ENCODE data around the gene DDN. TPM values are rescaled to one million over a fixed set of nuclear protein-coding genes. Genes with fewer than 3 reads are reported as not detected.

Gene DDN
- total RNA-seq, 4 donors from 2014 or later: 0.27 to 0.28 TPM; not detected in 2

DNA sequence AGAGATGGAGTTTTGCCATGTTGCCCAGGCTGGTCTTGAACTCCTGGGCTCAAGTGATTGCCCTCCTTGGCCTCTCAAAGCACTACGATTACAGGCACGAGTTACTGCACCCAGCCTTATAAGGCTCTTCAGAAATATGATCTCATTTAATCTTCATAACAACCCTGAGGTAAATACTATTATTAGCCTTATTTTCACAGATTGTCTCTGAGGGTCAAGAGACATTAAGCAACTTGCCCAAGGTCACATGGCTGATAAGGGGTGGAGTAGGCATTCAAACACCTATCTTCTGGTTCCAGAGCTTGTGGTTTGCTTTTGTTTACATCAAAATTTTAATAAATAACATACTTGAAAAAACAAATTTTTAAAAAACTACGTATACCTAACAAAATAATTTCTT is 14.3 kb upstream of the DDN start:
- peaks cover 0 to 32% (median 0%) of the 10 kb centered on the region in 3 donors for H3K36me3 ChIP-seq
- no peak overlapping the region for H3K4me3 ChIP-seq
- TF ChIP-seq, protein P1, sequence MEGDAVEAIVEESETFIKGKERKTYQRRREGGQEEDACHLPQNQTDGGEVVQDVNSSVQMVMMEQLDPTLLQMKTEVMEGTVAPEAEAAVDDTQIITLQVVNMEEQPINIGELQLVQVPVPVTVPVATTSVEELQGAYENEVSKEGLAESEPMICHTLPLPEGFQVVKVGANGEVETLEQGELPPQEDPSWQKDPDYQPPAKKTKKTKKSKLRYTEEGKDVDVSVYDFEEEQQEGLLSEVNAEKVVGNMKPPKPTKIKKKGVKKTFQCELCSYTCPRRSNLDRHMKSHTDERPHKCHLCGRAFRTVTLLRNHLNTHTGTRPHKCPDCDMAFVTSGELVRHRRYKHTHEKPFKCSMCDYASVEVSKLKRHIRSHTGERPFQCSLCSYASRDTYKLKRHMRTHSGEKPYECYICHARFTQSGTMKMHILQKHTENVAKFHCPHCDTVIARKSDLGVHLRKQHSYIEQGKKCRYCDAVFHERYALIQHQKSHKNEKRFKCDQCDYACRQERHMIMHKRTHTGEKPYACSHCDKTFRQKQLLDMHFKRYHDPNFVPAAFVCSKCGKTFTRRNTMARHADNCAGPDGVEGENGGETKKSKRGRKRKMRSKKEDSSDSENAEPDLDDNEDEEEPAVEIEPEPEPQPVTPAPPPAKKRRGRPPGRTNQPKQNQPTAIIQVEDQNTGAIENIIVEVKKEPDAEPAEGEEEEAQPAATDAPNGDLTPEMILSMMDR (IDR thresholded peaks at IDR 0.05): no peak
- TF ChIP-seq POLR2A (IDR thresholded peaks at IDR 0.05): no peak
- H3K27ac ChIP-seq: peak overlapping the region in 1 of 4 donors; percentile 15
- no peaks in the 10 kb centered on the region for H3K9me3 ChIP-seq
- peaks cover 0 to 13% (median 2%) of the 10 kb centered on the region in 4 donors for H3K4me1 ChIP-seq
- no peaks in the 10 kb centered on the region for H3K27me3 ChIP-seq
- no peak for DNase-seq

DNA sequence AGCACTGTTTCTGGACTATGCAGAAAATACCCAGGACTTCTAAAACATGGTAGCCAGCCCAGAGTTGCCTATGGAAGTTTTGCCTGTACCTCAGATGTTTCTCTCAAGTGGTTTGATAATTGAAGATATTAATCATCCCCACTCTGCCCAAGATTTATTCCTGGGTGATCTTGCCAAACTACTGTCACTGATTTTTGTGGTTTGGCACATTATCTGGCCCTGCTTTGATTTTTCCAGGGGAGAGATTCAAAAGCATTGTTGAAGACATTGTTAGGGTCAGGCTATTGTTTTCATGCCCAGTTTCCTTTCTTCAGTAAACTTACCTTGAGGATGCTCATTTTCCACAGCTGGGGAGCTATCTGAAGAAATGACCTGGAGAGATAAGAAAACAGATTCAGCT is 13.6 kb upstream of the DDN start:
- no peak overlapping the region for H3K4me3 ChIP-seq
- no peaks in the 10 kb centered on the region for H3K9me3 ChIP-seq
- peaks cover 0 to 39% (median 0%) of the 10 kb centered on the region in 3 donors for H3K36me3 ChIP-seq
- TF ChIP-seq, protein P1 (IDR thresholded peaks at IDR 0.05): no peak
- TF ChIP-seq POLR2A (IDR thresholded peaks at IDR 0.05): no peak
- peaks cover 0 to 11% (median 2%) of the 10 kb centered on the region in 4 donors for H3K4me1 ChIP-seq
- no peak overlapping the region for H3K27ac ChIP-seq
- no peaks in the 10 kb centered on the region for H3K27me3 ChIP-seq
- no peak for DNase-seq

DNA sequence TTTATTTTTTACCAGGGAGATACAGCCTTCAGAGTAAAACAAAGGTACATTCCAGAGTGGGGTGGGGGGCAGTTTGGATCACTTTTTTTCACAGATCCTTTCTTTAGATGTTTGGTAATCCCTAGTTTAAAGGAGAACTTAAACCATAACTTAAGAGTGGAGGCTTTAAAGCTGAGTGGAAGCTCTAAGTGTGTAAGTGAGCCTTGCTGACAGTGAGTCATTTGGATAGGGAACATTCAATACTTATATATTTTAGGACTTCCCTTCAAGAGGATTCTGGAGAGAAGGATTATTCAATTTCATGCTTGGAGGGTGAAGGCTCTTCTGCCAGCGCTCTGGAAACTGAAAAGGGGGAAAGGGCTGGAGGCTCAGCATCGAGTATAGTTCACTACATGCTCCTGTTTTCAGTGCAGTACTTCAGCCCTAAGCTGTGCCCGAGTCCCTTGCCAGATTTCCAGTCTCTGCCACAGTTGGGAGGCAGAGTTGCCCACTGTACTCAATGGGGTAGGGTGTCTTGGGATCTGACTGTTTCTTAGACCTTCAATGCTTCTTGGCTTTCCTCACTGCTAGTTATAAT is 11.0 kb upstream of the DDN start:
- Histone ChIP-seq H3K4me1 (no peaks in the 10 kb centered on the region), H3K27ac (no peak overlapping the region), H3K9me3 (no peaks in the 10 kb centered on the region), H3K27me3 (no peaks in the 10 kb centered on the region), H3K4me3 (no peak overlapping the region), H3K36me3 (peaks cover 0 to 47% (median 0%) of the 10 kb centered on the region in 3 donors)
- no peak for DNase-seq
- TF ChIP-seq, protein P1 (IDR thresholded peaks at IDR 0.05): no peak
- no peak for TF ChIP-seq POLR2A (IDR thresholded peaks at IDR 0.05)

DNA sequence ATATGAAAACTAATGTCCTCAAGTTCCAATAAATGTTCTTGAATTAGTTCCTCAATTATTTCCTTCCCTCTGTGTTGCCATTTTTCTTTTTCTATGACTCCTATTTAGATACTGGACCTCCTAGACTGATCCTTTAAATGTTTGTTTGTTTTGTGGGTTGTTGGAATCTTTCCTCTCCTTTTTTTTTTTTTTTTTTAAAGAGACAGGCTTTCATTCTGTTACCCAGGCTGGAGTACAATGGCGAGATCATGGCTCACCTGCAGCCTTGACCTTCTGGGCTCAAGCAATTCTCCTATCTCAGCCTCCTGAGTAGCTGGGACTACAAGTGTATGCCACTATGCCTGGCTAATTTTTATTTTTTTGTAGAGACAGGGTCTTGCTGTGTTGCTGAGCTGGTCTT is 9.8 kb upstream of the DDN start:
- Histone ChIP-seq H3K27me3 (no peaks in the 10 kb centered on the region), H3K36me3 (peaks cover 0 to 59% (median 0%) of the 10 kb centered on the region in 3 donors), H3K4me1 (no peaks in the 10 kb centered on the region), H3K4me3 (no peak overlapping the region), H3K27ac (no peak overlapping the region), H3K9me3 (no peaks in the 10 kb centered on the region)
- TF ChIP-seq, protein P1 (IDR thresholded peaks at IDR 0.05): no peak
- no peak for TF ChIP-seq POLR2A (IDR thresholded peaks at IDR 0.05)
- no peak for DNase-seq

DNA sequence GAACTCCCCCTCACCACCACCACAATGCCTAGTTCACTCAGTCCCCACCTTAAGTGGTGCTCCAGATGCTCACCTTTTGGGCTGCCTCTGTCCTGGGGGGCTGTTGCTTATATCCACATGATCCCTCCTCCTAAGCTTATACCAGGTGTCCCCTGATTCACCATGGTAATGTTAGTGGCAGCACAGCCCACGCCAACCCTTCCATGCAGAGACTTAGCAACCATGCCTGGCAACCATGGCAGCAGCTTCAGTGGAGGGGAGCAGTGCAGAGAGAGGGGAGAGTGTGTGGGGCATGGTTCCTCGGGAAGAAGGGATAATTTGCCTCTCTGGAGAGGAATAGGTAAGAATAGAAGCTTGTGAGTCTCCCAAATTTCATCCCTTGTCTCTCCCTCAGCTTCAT is 1.2 kb upstream of the DDN start:
- H3K27me3 ChIP-seq: peaks cover 0 to 15% of the 10 kb centered on the region in 2 donors
- H3K4me1 ChIP-seq: peaks cover 0 to 37% (median 31%) of the 10 kb centered on the region in 4 donors
- H3K27ac ChIP-seq: no peak overlapping the region
- H3K9me3 ChIP-seq: no peaks in the 10 kb centered on the region
- H3K4me3 ChIP-seq: no peak overlapping the region
- TF ChIP-seq, protein P1 (IDR thresholded peaks at IDR 0.05): no peak
- no peak for TF ChIP-seq POLR2A (IDR thresholded peaks at IDR 0.05)
- peaks cover 0 to 43% (median 0%) of the 10 kb centered on the region in 3 donors for H3K36me3 ChIP-seq
- DNase-seq: no peak

All from Peyer's patch (tissue), 4 donors.